Loucy (cell line): ENCODE measurements around the gene DSCAML1.
A peak's percentile ranks its signal among the peaks of the same experiment; 100 is the strongest.

ENCODE experiments used
- H2AFZ ChIP-seq: fragments of 200-600 bp; sonication (generic); 2 replicates; pipeline ENCODE4 v1.6.0; 2016; ENCODE audit warnings: antibody characterized with exemption, mild to moderate bottlenecking, low read length, moderate library complexity
- H3F3A ChIP-seq: fragments of 200-600 bp; 2 replicates; pipeline ENCODE4 v1.6.0; 2016; ENCODE audit warnings: antibody characterized with exemption, low read depth, mild to moderate bottlenecking
- H3K27me3 ChIP-seq: fragments of 200-600 bp; sonication (generic); 2 replicates; pipeline ENCODE4 v1.6.1; 2014; ENCODE audit warnings: low read length, mild to moderate bottlenecking; ENCODE audit not compliant: insufficient read depth, poor library complexity, severe bottlenecking
- H3K36me3 ChIP-seq: fragments of 200-600 bp; sonication (generic); 2 replicates; pipeline ENCODE4 v1.6.1; 2016; ENCODE audit warnings: low read length; ENCODE audit not compliant: insufficient read depth
- H3K4me1 ChIP-seq: fragments of 200-600 bp; sonication (generic); 2 replicates; pipeline ENCODE4 v1.5.1; 2014; ENCODE audit warnings: low read length, mild to moderate bottlenecking; ENCODE audit not compliant: insufficient read depth, poor library complexity, severe bottlenecking
- H3K4me2 ChIP-seq: fragments of 200-600 bp; sonication (generic); 2 replicates; pipeline ENCODE4 v1.6.0; 2014; ENCODE audit warnings: antibody characterized with exemption, low read length, low read depth, mild to moderate bottlenecking; ENCODE audit not compliant: poor library complexity, severe bottlenecking
- H3K4me3 ChIP-seq: fragments of 200-600 bp; sonication (generic); 2 replicates; pipeline ENCODE4 v1.5.1; 2014; ENCODE audit warnings: low read length, mild to moderate bottlenecking, mixed read lengths; ENCODE audit not compliant: poor library complexity, severe bottlenecking
- H3K79me2 ChIP-seq: fragments of 200-600 bp; sonication (generic); 2 replicates; pipeline ENCODE4 v1.6.1; 2014; ENCODE audit warnings: low read length; ENCODE audit not compliant: insufficient read depth
- H3K9ac ChIP-seq: fragments of 200-600 bp; sonication (generic); 2 replicates; pipeline ENCODE4 v1.6.0; 2014; ENCODE audit warnings: mild to moderate bottlenecking, low read depth, low read length, moderate library complexity; ENCODE audit not compliant: poor library complexity, severe bottlenecking
- H3K9me2 ChIP-seq: fragments of 200-600 bp; sonication (generic); replicated peaks from 2 replicates; pipeline ENCODE4 v1.6.1; 2016; ENCODE audit warnings: low read depth, low read length, mixed read lengths
- H3K9me3 ChIP-seq: fragments of 200-600 bp; sonication (generic); 2 replicates; pipeline ENCODE4 v1.6.1; 2014; ENCODE audit warnings: mild to moderate bottlenecking, antibody characterized with exemption, low read length, low read depth; ENCODE audit not compliant: insufficient read depth
- H4K20me1 ChIP-seq: fragments of 200-600 bp; sonication (generic); 2 replicates; pipeline ENCODE4 v1.6.0; 2014; ENCODE audit warnings: antibody characterized with exemption, low read length, mild to moderate bottlenecking; ENCODE audit not compliant: insufficient read depth, poor library complexity, severe bottlenecking
- EZH2phosphoT487 ChIP-seq: fragments of 200-600 bp; IDR thresholded peaks from 2 replicates; pipeline ENCODE4 v1.6.1; 2018; ENCODE audit warnings: antibody characterized with exemption, mild to moderate bottlenecking, moderate library complexity, borderline replicate concordance
- TF ChIP-seq, protein P1 (sequence below): fragments of 200-600 bp; sonication (generic); conservative IDR thresholded peaks from 2 replicates; pipeline ENCODE4 v1.5.1; 2014; ENCODE audit warnings: mild to moderate bottlenecking, antibody characterized with exemption, low read length

The DSCAML1 gene

DNA sequence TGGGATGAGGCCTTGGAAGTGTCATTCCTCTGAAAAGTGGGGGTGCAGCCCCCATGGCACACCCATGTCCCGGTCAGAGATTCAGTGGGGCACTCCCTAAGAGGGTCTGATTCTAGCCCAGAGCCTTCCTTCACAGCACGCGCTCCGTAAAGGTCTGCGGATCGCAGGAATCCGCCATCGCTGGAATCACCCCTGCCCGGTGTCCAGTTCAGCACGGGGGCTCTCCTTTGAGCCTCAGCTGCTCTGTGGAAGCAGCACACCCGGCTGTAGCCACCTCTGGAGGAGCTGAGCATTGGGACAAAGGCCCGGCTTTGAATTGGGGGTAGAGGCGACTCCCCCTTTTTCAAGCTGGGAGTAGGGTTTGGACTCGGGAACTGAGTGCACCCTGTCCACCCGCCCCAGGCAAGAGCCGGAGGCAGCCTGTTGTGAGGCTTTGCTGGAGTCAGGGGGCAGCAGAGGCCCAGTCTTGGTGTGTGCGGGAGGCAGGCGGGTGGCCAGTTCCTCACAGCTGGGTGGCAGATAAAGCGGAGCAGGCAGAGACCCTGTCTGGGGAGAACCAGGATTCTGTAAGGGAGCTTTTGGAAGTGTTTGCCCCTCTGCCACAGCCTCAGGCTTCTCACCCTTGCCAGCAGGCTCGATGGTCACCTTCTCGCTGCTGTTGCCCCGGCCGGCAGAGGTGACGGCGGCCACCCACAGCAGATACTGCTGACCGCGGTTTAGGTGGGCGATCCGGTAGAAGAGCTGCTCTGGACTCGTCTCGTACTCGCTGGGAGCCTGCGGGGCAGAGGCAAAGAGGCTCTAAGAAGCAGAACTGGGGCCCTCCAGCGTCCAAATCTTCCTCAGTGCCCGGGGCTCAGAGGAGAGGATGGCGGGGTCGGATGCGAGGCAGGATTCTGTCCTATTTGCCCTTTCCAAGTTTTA, 353.5 kb downstream of the DSCAML1 start:
- H4K20me1 ChIP-seq = no peaks in the 10 kb centered on the region
- no peaks in the 10 kb centered on the region for H3K27me3 ChIP-seq
- no peak overlapping the region for H3K9ac ChIP-seq
- no peaks in the 10 kb centered on the region for H3K9me2 ChIP-seq
- H3F3A ChIP-seq = no peaks in the 10 kb centered on the region
- no peaks in the 10 kb centered on the region for H3K79me2 ChIP-seq
- no peaks in the 10 kb centered on the region for H3K9me3 ChIP-seq
- TF ChIP-seq, protein P1, sequence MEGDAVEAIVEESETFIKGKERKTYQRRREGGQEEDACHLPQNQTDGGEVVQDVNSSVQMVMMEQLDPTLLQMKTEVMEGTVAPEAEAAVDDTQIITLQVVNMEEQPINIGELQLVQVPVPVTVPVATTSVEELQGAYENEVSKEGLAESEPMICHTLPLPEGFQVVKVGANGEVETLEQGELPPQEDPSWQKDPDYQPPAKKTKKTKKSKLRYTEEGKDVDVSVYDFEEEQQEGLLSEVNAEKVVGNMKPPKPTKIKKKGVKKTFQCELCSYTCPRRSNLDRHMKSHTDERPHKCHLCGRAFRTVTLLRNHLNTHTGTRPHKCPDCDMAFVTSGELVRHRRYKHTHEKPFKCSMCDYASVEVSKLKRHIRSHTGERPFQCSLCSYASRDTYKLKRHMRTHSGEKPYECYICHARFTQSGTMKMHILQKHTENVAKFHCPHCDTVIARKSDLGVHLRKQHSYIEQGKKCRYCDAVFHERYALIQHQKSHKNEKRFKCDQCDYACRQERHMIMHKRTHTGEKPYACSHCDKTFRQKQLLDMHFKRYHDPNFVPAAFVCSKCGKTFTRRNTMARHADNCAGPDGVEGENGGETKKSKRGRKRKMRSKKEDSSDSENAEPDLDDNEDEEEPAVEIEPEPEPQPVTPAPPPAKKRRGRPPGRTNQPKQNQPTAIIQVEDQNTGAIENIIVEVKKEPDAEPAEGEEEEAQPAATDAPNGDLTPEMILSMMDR = peak; percentile 46; the same call in 1 of the 2 replicates
- no peak for TF ChIP-seq EZH2phosphoT487
- H3K4me3 ChIP-seq = no peak overlapping the region
- no peaks in the 10 kb centered on the region for H3K4me1 ChIP-seq
- no peak overlapping the region for H2AFZ ChIP-seq
- H3K4me2 ChIP-seq = no peak overlapping the region
- H3K36me3 ChIP-seq = no peaks in the 10 kb centered on the region

DNA sequence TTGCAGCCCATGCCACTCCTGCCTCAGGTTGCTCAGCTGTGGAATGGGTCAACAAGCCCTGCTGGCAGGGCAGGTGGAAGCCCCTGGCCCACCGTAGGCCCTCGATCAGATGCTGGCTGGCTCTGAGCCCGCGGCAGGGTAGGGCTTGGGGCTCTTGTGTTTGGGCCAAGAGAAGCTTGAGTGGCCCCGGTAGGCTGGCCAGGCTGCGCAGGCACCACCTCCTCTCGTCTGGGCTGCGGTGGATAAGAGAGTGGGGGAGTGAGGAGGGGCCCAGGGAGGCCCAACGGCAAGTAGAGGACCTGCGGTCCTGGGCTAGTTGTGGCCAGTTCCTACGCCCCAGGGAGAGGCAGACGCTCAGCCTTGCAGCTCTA, 354.2 kb downstream of the DSCAML1 start:
- TF ChIP-seq, protein P1 = no peak
- H3K9ac ChIP-seq = no peak overlapping the region
- no peaks in the 10 kb centered on the region for H3F3A ChIP-seq
- no peaks in the 10 kb centered on the region for H3K9me2 ChIP-seq
- H3K4me3 ChIP-seq = no peak overlapping the region
- H4K20me1 ChIP-seq = no peaks in the 10 kb centered on the region
- H3K79me2 ChIP-seq = no peaks in the 10 kb centered on the region
- no peaks in the 10 kb centered on the region for H3K36me3 ChIP-seq
- H3K4me1 ChIP-seq = no peaks in the 10 kb centered on the region
- no peaks in the 10 kb centered on the region for H3K27me3 ChIP-seq
- no peaks in the 10 kb centered on the region for H3K9me3 ChIP-seq
- H3K4me2 ChIP-seq = no peak overlapping the region
- H2AFZ ChIP-seq = no peak overlapping the region

- H3K9me3 ChIP-seq = no peaks in the 10 kb centered on the region
- H3K79me2 ChIP-seq = no peaks in the 10 kb centered on the region
- no peak overlapping the region for H3K4me2 ChIP-seq
- H3K9me2 ChIP-seq = no peaks in the 10 kb centered on the region
- no peak overlapping the region for H2AFZ ChIP-seq
- H4K20me1 ChIP-seq = no peaks in the 10 kb centered on the region
- no peak overlapping the region for H3K4me3 ChIP-seq
- TF ChIP-seq, protein P1 = no peak
- TF ChIP-seq EZH2phosphoT487 = no peak
- no peaks in the 10 kb centered on the region for H3K27me3 ChIP-seq
- H3K36me3 ChIP-seq = no peaks in the 10 kb centered on the region
- H3F3A ChIP-seq = no peaks in the 10 kb centered on the region
- no peak overlapping the region for H3K9ac ChIP-seq
- H3K4me1 ChIP-seq = no peaks in the 10 kb centered on the region
Observed at GRCh38 chr11:117442049-117442868, 354.8 kb downstream of the DSCAML1 start.
